Measurements from ENCODE around the gene LRRC56. TPM values are rescaled to one million over a fixed set of nuclear protein-coding genes. Genes with fewer than 3 reads are reported as not detected.

The LRRC56 gene
- total and polyA plus RNA-seq, 2 donors (not counting 1 experiment from before 2014, with no cell fraction given), result 0.28 to 1.3 TPM

- Histone ChIP-seq H3K27ac (ENCODE audit: insufficient read depth, low read length) (no peak overlapping the region), H3K36me3 (ENCODE audit: control insufficient read depth, insufficient read depth, low read length) (no peaks in the 10 kb centered on the region)
- TF ChIP-seq EZH2 (IDR thresholded peaks at IDR 0.05; ENCODE audit: low read length, missing control alignments), result no peak
- no peak for TF ChIP-seq CTCF (conservative IDR thresholded peaks at IDR 0.05 in 1 of 2, IDR thresholded peaks at IDR 0.05 in 1 of 2; ENCODE audit: low read depth in 1 of 2, low read length in 2 of 2)
Observed at GRCh38 chr11:550746-551085, 13.4 kb downstream of the LRRC56 start.

GRCh38 chr11:551131-551530 lies 13.8 kb downstream of the LRRC56 start:
- Histone ChIP-seq H3K27me3 (ENCODE audit: control insufficient read depth, insufficient read depth, low read length) (peaks cover 16% of the 10 kb centered on the region), H3K4me3 (replicated peaks in 1 of 4; ENCODE audit: control extremely low read depth in 1 of 4, insufficient read depth in 1 of 4, low read depth in 3 of 4, low read length in 4 of 4) (no peak overlapping the region)

More at GRCh38 chr11:550746-551085, 13.4 kb downstream of the LRRC56 start:
- Histone ChIP-seq H3K4me1 (ENCODE audit: control insufficient read depth, extremely low read depth, insufficient read depth, low read length) (no peaks in the 10 kb centered on the region), H3K9me3 (ENCODE audit: control insufficient read depth, insufficient read depth, low read depth, low read length) (no peaks in the 10 kb centered on the region), H3K27me3 (ENCODE audit: control insufficient read depth, insufficient read depth, low read length) (peaks cover 13% of the 10 kb centered on the region), H3K4me3 (replicated peaks in 1 of 4; ENCODE audit: control extremely low read depth in 1 of 4, insufficient read depth in 1 of 4, low read depth in 3 of 4, low read length in 4 of 4) (no peak overlapping the region), H3K4me2 (ENCODE audit: extremely low read depth, insufficient read depth, low read length) (no peak overlapping the region), H2AFZ (ENCODE audit: low read length) (no peak overlapping the region), H4K20me1 (ENCODE audit: control insufficient read depth, extremely low read depth, insufficient read depth, low read length) (no peaks in the 10 kb centered on the region), H3K9ac (ENCODE audit: insufficient read depth, low read length) (no peak overlapping the region), H3K79me2 (ENCODE audit: control insufficient read depth, insufficient read depth, low read length) (no peaks in the 10 kb centered on the region)
- DNase-seq (ENCODE audit: low read depth in 2 of 2), result no peak

GRCh38 chr11:551596-551995 lies 14.3 kb downstream of the LRRC56 start:
- Histone ChIP-seq H3K4me2 (ENCODE audit: extremely low read depth, insufficient read depth, low read length) (no peak overlapping the region), H3K36me3 (ENCODE audit: control insufficient read depth, insufficient read depth, low read length) (no peaks in the 10 kb centered on the region), H4K20me1 (ENCODE audit: control insufficient read depth, extremely low read depth, insufficient read depth, low read length) (no peaks in the 10 kb centered on the region), H3K27ac (ENCODE audit: insufficient read depth, low read length) (no peak overlapping the region), H3K9ac (ENCODE audit: insufficient read depth, low read length) (no peak overlapping the region), H3K4me3 (replicated peaks in 1 of 4; ENCODE audit: control extremely low read depth in 1 of 4, insufficient read depth in 1 of 4, low read depth in 3 of 4, low read length in 4 of 4) (no peak overlapping the region), H3K27me3 (ENCODE audit: control insufficient read depth, insufficient read depth, low read length) (peaks cover 20% of the 10 kb centered on the region), H3K9me3 (ENCODE audit: control insufficient read depth, insufficient read depth, low read depth, low read length) (no peaks in the 10 kb centered on the region), H3K79me2 (ENCODE audit: control insufficient read depth, insufficient read depth, low read length) (no peaks in the 10 kb centered on the region), H2AFZ (ENCODE audit: low read length) (no peak overlapping the region), H3K4me1 (ENCODE audit: control insufficient read depth, extremely low read depth, insufficient read depth, low read length) (no peaks in the 10 kb centered on the region)
- TF ChIP-seq CTCF (conservative IDR thresholded peaks at IDR 0.05 in 1 of 2, IDR thresholded peaks at IDR 0.05 in 1 of 2; ENCODE audit: low read depth in 1 of 2, low read length in 2 of 2) (no peak), EZH2 (IDR thresholded peaks at IDR 0.05; ENCODE audit: low read length, missing control alignments) (no peak)
- no peak for DNase-seq (ENCODE audit: low read depth in 2 of 2)

More at GRCh38 chr11:551131-551530, 13.8 kb downstream of the LRRC56 start:
- Histone ChIP-seq H3K27ac (ENCODE audit: insufficient read depth, low read length) (no peak overlapping the region), H3K36me3 (ENCODE audit: control insufficient read depth, insufficient read depth, low read length) (no peaks in the 10 kb centered on the region), H3K9me3 (ENCODE audit: control insufficient read depth, insufficient read depth, low read depth, low read length) (no peaks in the 10 kb centered on the region), H3K4me1 (ENCODE audit: control insufficient read depth, extremely low read depth, insufficient read depth, low read length) (no peaks in the 10 kb centered on the region), H2AFZ (ENCODE audit: low read length) (no peak overlapping the region), H3K9ac (ENCODE audit: insufficient read depth, low read length) (no peak overlapping the region), H3K79me2 (ENCODE audit: control insufficient read depth, insufficient read depth, low read length) (no peaks in the 10 kb centered on the region), H4K20me1 (ENCODE audit: control insufficient read depth, extremely low read depth, insufficient read depth, low read length) (no peaks in the 10 kb centered on the region), H3K4me2 (ENCODE audit: extremely low read depth, insufficient read depth, low read length) (no peak overlapping the region)
- DNase-seq (ENCODE audit: low read depth in 2 of 2), result no peak
- no peak for TF ChIP-seq CTCF (conservative IDR thresholded peaks at IDR 0.05 in 1 of 2, IDR thresholded peaks at IDR 0.05 in 1 of 2; ENCODE audit: low read depth in 1 of 2, low read length in 2 of 2)
- no peak for TF ChIP-seq EZH2 (IDR thresholded peaks at IDR 0.05; ENCODE audit: low read length, missing control alignments)

All from fibroblast of lung (primary cell).